Stomach smooth muscle (tissue), 2 donors: ENCODE measurements around the gene KIF22.
"Not testable (repeated sequence)": the region's sequence is repeated elsewhere in the genome, so short reads cannot be mapped to it uniquely, and the experiment has no call there.

Source experiments
- H3K27ac ChIP-seq: one replicate; pipeline ENCODE4 v1.7.0; 2013; ENCODE audit warnings: mild to moderate bottlenecking, low read length, inconsistent platforms
- H3K27me3 ChIP-seq, 2 donors: one replicate each; pipeline ENCODE4 v1.7.0; 2013; ENCODE audit warnings: low read length in 2 of 2; ENCODE audit not compliant: insufficient read depth in 2 of 2, control insufficient read depth in 1 of 2
- H3K36me3 ChIP-seq, 2 donors: one replicate each; pipeline ENCODE4 v1.7.0; 2013; ENCODE audit warnings: low read length in 2 of 2; ENCODE audit not compliant: control insufficient read depth in 2 of 2, insufficient read depth in 2 of 2
- H3K4me1 ChIP-seq: one replicate; pipeline ENCODE4 v1.7.0; 2013; ENCODE audit warnings: low read length; ENCODE audit not compliant: control insufficient read depth, insufficient read depth
- H3K4me3 ChIP-seq, 2 donors: one replicate each; pipeline ENCODE4 v1.7.0; 2013; ENCODE audit warnings: low read length in 2 of 2
- H3K9ac ChIP-seq, 2 donors: one replicate each; pipeline ENCODE4 v1.7.0; 2013; ENCODE audit warnings: low read length in 2 of 2, mild to moderate bottlenecking in 1 of 2
- H3K9me3 ChIP-seq, 2 donors: one replicate each; pipeline ENCODE4 v1.7.0; 2013; ENCODE audit warnings: low read length in 2 of 2; ENCODE audit not compliant: control insufficient read depth in 2 of 2
- donor health status: healthy.
- donor health status: Pancreatic carcinoma.

The KIF22 gene

DNA sequence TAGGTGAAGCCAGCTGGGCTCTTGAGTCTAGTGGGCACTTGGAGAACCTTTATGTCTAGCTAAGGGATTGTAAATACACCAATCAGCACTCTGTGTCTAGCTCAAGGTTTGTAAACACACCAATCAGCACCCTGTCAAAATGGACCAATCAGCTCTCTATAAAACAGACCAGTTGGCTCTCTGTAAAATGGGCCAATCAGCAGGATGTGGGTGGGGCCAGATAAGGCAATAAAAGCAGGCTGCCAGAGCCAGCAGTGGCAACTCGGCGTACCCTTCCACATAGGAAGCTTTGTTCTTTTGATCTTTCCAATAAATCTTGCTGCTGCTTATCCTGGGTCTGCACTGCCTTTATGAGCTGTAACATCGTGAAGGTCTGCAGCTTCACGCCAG, 41.8 kb upstream of the KIF22 start:
- not testable (repeated sequence) for H3K27me3 ChIP-seq, H3K9me3 ChIP-seq, H3K4me3 ChIP-seq, H3K27ac ChIP-seq, H3K36me3 ChIP-seq, H3K9ac ChIP-seq, H3K4me1 ChIP-seq

DNA sequence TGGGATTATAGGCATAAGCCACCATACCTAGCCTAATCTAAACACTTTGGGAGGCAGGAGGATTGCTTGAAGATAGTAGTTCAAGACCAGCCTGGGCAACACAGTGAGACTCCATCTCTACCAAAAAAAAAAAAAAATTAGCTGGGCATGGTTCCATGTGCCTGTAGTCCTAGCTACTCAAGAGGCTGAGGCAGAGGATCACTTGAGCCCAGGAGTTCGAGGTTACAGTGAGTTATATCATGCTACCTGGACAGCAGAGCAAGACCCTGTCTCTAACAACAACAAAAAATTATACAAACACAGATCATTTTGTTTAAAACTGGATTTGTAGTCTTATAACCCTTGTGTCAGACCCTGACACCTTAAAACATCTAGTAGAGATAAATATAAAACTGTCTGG, 37.0 kb upstream of the KIF22 start:
- Histone ChIP-seq H3K27ac (no peak overlapping the region), H3K4me3 (no peak overlapping the region), H3K4me1 (no peaks in the 10 kb centered on the region), H3K27me3 (no peaks in the 10 kb centered on the region), H3K9me3 (no peaks in the 10 kb centered on the region), H3K36me3 (no peaks in the 10 kb centered on the region), H3K9ac (no peak overlapping the region)

DNA sequence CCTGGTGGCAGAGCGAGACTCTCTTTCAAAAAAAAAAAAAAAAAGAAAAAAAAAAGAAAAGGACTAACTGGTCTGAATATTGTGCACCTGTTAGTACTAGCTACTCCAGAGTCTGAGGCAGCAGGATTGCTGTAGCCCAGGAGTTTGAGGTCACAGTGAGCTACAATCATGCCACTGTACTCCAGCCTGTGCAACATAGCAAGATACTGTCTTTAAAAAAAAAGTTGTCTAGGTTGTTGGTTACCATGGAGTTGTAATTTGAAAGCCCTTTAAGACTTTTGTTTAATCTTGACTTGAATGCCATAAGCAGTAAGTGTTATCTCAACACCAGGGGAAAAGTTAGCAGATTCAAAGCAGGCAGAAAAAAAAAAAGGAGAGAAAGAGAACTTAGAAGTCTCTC, 33.9 kb upstream of the KIF22 start:
- Histone ChIP-seq H3K27ac (no peak overlapping the region), H3K9me3 (no peaks in the 10 kb centered on the region), H3K9ac (no peak overlapping the region), H3K36me3 (no peaks in the 10 kb centered on the region), H3K4me1 (no peaks in the 10 kb centered on the region), H3K4me3 (no peak overlapping the region), H3K27me3 (peaks cover 0 to 4% of the 10 kb centered on the region in 2 donors)

DNA sequence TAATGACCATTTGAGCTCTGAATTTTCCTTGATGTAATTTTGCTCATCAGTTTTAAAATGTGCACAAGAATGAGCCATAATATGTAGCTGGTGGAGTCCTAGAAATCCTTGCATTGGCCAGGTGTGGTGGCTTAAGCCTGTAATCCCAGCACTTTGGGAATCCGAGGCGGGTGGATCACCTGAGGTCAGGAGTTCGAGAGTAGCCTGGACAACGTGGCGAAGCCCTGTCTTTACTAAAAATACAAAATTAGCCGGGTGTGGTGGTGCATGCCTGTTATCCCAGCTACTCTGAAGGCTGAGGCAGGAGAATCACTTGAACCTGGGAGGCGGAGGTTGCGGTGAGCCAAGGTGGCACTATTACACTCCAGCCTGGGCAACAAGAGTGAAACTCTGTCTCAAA, 33.5 kb upstream of the KIF22 start:
- not testable (repeated sequence) for H3K9me3 ChIP-seq, H3K36me3 ChIP-seq, H3K4me3 ChIP-seq, H3K27ac ChIP-seq, H3K27me3 ChIP-seq, H3K9ac ChIP-seq, H3K4me1 ChIP-seq

DNA sequence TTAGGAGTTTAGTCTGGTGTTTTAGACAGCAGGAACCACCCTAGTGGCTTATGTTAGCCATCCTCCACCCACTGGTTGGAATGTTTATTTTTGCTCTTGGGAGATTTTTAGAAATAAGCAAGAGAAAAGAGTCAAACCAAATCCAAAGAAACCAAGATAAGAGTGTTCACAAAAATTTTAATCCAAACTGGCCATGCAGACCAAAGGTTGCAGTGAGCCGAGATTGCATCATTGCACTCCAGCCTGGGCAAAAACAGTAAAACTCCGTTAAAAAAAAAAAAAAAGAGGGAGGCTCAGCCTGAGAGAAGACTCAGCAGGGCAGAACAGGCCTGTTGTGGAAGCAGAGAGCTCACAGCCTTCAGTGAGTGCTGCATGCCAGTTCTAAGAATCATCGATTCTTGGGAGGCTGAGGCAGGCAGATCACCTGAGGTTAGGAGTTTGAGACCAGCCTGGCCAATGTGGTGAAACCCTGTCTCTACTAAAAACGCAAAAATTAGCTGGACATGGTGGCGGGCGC, 32.5 kb upstream of the KIF22 start:
- no peak overlapping the region for H3K27ac ChIP-seq
- H3K4me1 ChIP-seq = no peaks in the 10 kb centered on the region
- no peak overlapping the region for H3K4me3 ChIP-seq
- peaks cover 0 to 4% of the 10 kb centered on the region in 2 donors for H3K27me3 ChIP-seq
- no peaks in the 10 kb centered on the region for H3K36me3 ChIP-seq
- no peak overlapping the region for H3K9ac ChIP-seq
- no peaks in the 10 kb centered on the region for H3K9me3 ChIP-seq

DNA sequence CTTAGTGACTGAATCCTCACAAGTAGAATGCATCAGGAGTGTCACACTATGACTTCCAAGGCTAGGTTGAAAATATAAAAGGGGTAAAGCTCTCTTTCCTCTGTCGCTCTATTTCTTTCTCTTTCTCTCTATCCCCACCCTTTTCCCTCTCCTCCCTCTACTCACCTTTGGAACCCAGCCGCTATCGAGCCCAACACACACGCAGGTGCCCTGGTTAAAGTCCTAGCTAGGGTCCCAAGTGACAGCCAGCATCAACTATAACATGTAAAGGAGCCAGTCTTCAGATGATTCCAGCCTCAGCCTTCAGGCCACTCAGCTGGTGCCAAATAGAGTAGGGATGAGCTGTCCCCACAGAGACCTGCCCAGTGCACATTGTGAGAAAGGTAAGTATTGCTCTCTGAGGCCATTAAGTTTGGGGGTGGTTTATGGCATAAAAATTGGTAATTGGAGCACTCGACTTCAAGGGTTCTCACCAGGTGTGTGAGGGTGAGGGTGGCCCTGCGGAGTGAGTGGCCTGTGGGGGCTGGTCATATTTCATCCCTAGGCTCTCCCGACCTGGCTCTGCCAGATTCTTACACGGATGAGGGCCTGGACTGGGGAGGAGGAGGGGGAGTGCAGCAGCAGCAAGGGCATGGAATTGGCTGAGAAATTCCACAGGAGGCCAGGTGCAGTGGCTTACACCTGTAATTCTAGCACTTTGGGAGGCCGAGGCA, 29.8 kb upstream of the KIF22 start:
- Histone ChIP-seq H3K9ac (no peak overlapping the region), H3K27me3 (peaks cover 0 to 6% of the 10 kb centered on the region in 2 donors), H3K9me3 (no peaks in the 10 kb centered on the region), H3K4me3 (no peak overlapping the region), H3K36me3 (no peaks in the 10 kb centered on the region), H3K4me1 (no peaks in the 10 kb centered on the region), H3K27ac (no peak overlapping the region)

DNA sequence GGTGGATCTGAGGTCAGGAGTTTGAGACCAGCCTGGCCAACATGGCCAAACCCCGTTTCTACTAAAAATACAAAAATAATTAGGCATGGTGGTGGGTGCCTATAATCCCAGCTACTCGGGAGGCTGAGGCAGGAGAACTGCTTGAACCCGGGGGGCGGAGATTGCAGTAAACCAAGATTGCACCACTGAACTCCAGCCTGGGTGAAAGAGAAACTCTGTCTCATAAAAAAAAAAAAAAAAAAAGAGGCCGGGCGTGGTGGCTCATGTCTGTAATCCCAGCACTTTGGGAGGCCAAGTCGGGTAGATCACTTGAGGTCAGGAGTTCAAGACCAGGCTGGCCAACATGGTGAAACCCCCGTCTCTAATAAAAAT, 29.3 kb upstream of the KIF22 start:
- not testable (repeated sequence) for H3K27ac ChIP-seq, H3K36me3 ChIP-seq, H3K27me3 ChIP-seq, H3K9ac ChIP-seq, H3K4me1 ChIP-seq, H3K4me3 ChIP-seq, H3K9me3 ChIP-seq

DNA sequence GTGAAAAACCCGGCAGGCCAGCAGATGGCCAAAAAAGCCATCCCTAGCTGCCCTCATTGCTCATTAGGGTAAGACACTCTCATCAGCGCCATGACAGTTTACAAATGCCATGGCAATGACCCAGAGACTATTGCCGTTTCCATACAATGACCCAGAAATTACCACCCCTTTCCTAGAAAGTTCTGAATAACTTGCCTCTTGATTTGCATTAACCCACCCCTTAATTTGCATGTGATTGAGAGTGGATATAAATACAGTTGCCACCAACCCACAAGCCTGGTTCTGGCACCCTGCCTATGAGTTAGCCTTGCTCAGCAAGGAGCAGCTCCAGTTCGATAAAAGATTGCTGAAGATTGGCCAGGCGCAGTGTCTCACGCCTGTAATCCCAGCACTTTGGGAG, 28.7 kb upstream of the KIF22 start:
- Histone ChIP-seq H3K9ac (no peak overlapping the region), H3K36me3 (no peaks in the 10 kb centered on the region), H3K9me3 (no peaks in the 10 kb centered on the region), H3K4me3 (no peak overlapping the region), H3K27me3 (peaks cover 0 to 6% of the 10 kb centered on the region in 2 donors), H3K27ac (no peak overlapping the region), H3K4me1 (no peaks in the 10 kb centered on the region)

DNA sequence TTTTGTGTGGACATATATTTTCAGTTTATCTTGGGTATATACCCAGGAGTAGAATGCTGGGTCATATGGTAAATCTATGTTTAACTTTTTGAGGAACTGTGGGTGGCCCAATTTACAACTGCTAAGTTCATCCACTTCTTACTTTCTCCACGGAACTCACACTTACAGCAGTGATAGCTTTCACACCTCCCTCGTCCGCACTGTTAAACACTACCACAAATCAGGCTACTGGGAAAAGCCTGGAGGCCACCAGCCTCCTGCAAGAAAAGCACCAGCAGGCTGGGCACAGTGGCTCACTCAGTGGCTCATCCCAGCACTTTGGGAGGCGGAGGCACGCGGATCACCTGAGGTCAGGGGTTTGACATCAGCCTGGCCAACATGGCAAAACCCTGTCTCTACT, 27.2 kb upstream of the KIF22 start:
- Histone ChIP-seq H3K9me3 (no peaks in the 10 kb centered on the region), H3K36me3 (no peaks in the 10 kb centered on the region), H3K27me3 (peaks cover 0 to 6% of the 10 kb centered on the region in 2 donors), H3K9ac (no peak overlapping the region), H3K27ac (no peak overlapping the region), H3K4me3 (no peak overlapping the region), H3K4me1 (no peaks in the 10 kb centered on the region)

DNA sequence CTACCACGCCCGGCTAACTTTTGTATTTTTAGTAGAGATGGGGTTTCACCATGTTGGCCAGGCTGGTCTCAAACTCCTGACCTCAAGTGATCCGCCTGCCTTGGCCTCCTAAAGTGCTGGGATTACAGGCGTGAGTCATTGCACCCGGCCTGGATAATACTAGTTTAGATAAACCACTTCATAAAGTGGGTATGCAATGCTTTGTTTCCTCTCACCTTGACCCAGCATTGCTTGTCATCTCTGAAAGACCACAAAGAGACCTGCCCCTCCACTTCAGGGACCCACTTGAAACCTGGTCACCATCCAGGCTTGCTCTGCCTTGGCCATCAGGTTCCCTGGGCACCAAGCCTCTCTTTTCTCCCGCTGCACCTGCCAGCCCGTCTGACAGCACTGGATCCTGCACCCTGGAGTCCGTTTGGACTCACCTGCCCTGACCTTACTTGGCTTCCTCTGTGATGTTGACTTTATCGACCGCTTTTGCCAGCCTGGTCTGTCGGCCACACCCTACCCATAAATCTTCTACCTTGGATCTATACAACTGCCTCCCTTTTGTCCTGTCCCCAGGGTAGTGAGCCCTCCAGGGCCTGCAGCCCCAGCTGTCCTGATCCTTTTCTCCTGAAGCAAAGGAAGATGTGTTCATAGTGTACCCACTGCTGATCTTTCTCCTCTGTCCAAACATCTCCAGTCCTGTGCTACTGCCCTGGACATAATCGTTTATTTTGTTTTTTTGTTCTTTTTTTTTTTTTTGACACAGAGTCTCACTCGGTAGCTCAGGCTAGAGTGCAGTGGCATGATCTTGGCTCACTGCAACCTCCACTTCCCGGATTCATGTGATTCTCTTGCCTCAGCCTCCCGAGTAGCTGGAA, 25.2 kb upstream of the KIF22 start:
- Histone ChIP-seq H3K27ac (no peak overlapping the region), H3K4me1 (no peaks in the 10 kb centered on the region), H3K27me3 (peaks cover 0 to 5% of the 10 kb centered on the region in 2 donors), H3K36me3 (no peaks in the 10 kb centered on the region), H3K9me3 (no peaks in the 10 kb centered on the region), H3K4me3 (no peak overlapping the region), H3K9ac (no peak overlapping the region)

DNA sequence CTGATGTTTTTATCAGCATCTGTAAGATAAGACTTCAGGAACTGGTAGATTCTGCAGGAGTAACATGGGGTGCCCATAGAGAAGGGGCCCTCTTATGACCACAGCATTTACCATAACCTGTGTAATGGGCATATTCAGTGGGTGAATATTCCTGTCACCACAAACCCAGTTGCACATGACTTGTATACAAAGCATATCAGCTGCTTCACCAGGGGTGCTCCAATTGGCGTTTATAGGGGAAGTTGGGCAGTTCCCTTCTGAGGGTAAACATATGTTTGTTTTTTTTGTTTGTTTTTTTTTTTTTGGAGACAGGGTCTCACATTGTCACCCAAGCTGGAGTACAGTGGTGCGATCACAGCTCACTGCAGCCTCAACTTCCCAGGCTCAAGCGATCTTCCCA, 24.0 kb upstream of the KIF22 start:
- no peaks in the 10 kb centered on the region for H3K9me3 ChIP-seq
- no peak overlapping the region for H3K9ac ChIP-seq
- H3K27me3 ChIP-seq = peaks cover 0 to 2% of the 10 kb centered on the region in 2 donors
- H3K4me3 ChIP-seq = no peak overlapping the region
- H3K4me1 ChIP-seq = no peaks in the 10 kb centered on the region
- H3K36me3 ChIP-seq = no peaks in the 10 kb centered on the region
- no peak overlapping the region for H3K27ac ChIP-seq
